Neural progenitor cell (in vitro differentiated cells): ENCODE measurements around the gene TPRX1. TPM values are rescaled to one million over a fixed set of nuclear protein-coding genes. Genes with fewer than 3 reads are reported as not detected.
"Not testable (repeated sequence)": the region's sequence is repeated elsewhere in the genome, so short reads cannot be mapped to it uniquely, and the experiment has no call there.

Experiments
- DNase-seq: peaks from one replicate; pipeline ENCODE4 v3.0.0-alpha.2; 2016; ENCODE audit warnings: low spot score
- H2AFZ ChIP-seq: fragments of 200-600 bp; sonication (generic); replicated peaks from 2 replicates; pipeline ENCODE4 v1.6.1; 2016; ENCODE audit warnings: antibody characterized with exemption
- H3F3A ChIP-seq: fragments of 200-600 bp; sonication (generic); 2 replicates; pipeline ENCODE4 v1.6.1; 2016; ENCODE audit warnings: antibody characterized with exemption, low read depth
- H3K27ac ChIP-seq: fragments of 200-600 bp; sonication (generic); 2 replicates; pipeline ENCODE4 v1.5.1; 2016; ENCODE audit warnings: mild to moderate bottlenecking
- H3K27me3 ChIP-seq: fragments of 200-600 bp; sonication (generic); 2 replicates; pipeline ENCODE4 v1.6.1; 2016; ENCODE audit warnings: mild to moderate bottlenecking, moderate library complexity
- H3K36me3 ChIP-seq: fragments of 200-600 bp; sonication (generic); 2 replicates; pipeline ENCODE4 v1.5.1; 2016
- H3K4me1 ChIP-seq: fragments of 200-600 bp; sonication (generic); 2 replicates; pipeline ENCODE4 v1.6.1; 2016; ENCODE audit warnings: mixed run types
- H3K4me2 ChIP-seq: fragments of 200-600 bp; sonication (generic); 2 replicates; pipeline ENCODE4 v1.6.1; 2016
- H3K4me3 ChIP-seq: fragments of 200-600 bp; sonication (generic); 2 replicates; pipeline ENCODE4 v1.5.1; 2016
- H3K79me2 ChIP-seq: fragments of 200-600 bp; sonication (generic); 2 replicates; pipeline ENCODE4 v1.6.1; 2016; ENCODE audit warnings: low read depth
- H3K9ac ChIP-seq: fragments of 200-600 bp; sonication (generic); 2 replicates; pipeline ENCODE4 v1.6.1; 2016
- H3K9me3 ChIP-seq: fragments of 200-600 bp; sonication (generic); 2 replicates; pipeline ENCODE4 v1.5.1; 2016; ENCODE audit warnings: low read depth
- H4K20me1 ChIP-seq: fragments of 200-600 bp; sonication (generic); 2 replicates; pipeline ENCODE4 v1.6.1; 2016; ENCODE audit warnings: low read depth
- H3K27ac Mint-ChIP-seq: 3 replicates; pipeline ENCODE4 v1.8.0; 2021; ENCODE audit warnings: mixed read lengths
- H3K27me3 Mint-ChIP-seq: 2 replicates; pipeline ENCODE4 v1.8.0; 2022; ENCODE audit warnings: low read depth, mild to moderate bottlenecking, inconsistent platforms, moderate library complexity, mixed read lengths; ENCODE audit not compliant: insufficient read depth
- H3K36me3 Mint-ChIP-seq: 3 replicates; pipeline ENCODE4 v1.8.0; 2021; ENCODE audit warnings: mixed read lengths
- H3K4me1 Mint-ChIP-seq: 3 replicates; pipeline ENCODE4 v1.8.0; 2021; ENCODE audit warnings: mixed read lengths
- H3K4me3 Mint-ChIP-seq: 3 replicates; pipeline ENCODE4 v1.8.0; 2021; ENCODE audit warnings: mild to moderate bottlenecking, moderate library complexity, mixed read lengths
- H3K9me3 Mint-ChIP-seq: 3 replicates; pipeline ENCODE4 v1.8.0; 2020; ENCODE audit warnings: mixed read lengths
- CTCF ChIP-seq: fragments of 200-600 bp; sonication (generic); IDR thresholded peaks from 2 replicates; pipeline ENCODE4 v1.5.1; 2017; ENCODE audit warnings: antibody characterized with exemption, mild to moderate bottlenecking
- EZH2 ChIP-seq: fragments of 200-600 bp; sonication (generic); IDR thresholded peaks from 2 replicates; pipeline ENCODE4 v1.6.1; 2017; ENCODE audit warnings: antibody characterized with exemption, mild to moderate bottlenecking, moderate library complexity
- EZH2phosphoT487 ChIP-seq: fragments of 200-600 bp; sonication (generic); IDR thresholded peaks from 2 replicates; pipeline ENCODE4 v1.6.1; 2017; ENCODE audit warnings: antibody characterized with exemption
- total RNA-seq: library from RNA; depleted of rRNA; stranded (reverse); fragments of >200 nt; gene quantifications from 2 replicates; pipeline ENCODE4 v1.2.3, GENCODE V29; 2015; ENCODE audit warnings: low replicate concordance

TPRX1 gene
- total RNA-seq, 1 donor from 2014 or later, result not detected

- Mint-ChIP-seq H3K4me1 (peaks cover 6% of the 10 kb centered on the region), H3K36me3 (no peaks in the 10 kb centered on the region), H3K27me3 (peaks cover 6% of the 10 kb centered on the region), H3K9me3 (no peaks in the 10 kb centered on the region), H3K4me3 (no peak overlapping the region), H3K27ac (no peak overlapping the region)
- Histone ChIP-seq H3F3A (peaks cover 28% of the 10 kb centered on the region), H3K27me3 (no peaks in the 10 kb centered on the region), H3K4me1 (peaks cover 12% of the 10 kb centered on the region), H3K9me3 (no peaks in the 10 kb centered on the region), H3K27ac (no peak overlapping the region), H3K9ac (no peak overlapping the region), H3K79me2 (no peaks in the 10 kb centered on the region), H2AFZ (peak overlapping the region; percentile 69), H3K4me3 (no peak overlapping the region), H3K4me2 (no peak overlapping the region), H4K20me1 (no peaks in the 10 kb centered on the region), H3K36me3 (no peaks in the 10 kb centered on the region)
- DNase-seq, result peak; percentile 95
- peak; percentile 76 for TF ChIP-seq CTCF
- TF ChIP-seq EZH2phosphoT487, result no peak
- TF ChIP-seq EZH2, result no peak
Observed at GRCh38 chr19:47813304-47813994, 9.1 kb upstream of the TPRX1 start.

DNA sequence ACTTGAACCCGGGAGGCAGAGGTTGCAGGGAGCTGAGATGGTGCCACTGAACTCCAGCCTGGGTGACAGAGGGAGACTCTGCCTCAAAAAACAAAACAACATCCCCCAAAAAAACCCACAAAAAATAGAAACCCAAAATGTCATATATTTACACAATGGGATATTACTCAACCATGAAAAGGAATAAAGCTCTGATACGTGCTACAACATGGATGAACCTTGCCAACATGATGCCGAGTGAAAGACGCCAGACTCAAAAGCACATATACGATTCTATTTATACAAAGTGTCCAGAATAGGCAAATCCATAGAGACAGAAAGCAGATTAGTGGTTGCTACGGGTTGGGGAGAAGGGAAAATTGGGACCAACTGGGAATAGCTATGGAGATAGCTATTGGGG lies 2.1 kb upstream of the TPRX1 start:
- Histone ChIP-seq H3K79me2 (no peaks in the 10 kb centered on the region), H4K20me1 (no peaks in the 10 kb centered on the region), H3K9ac (no peak overlapping the region), H3K4me2 (no peak overlapping the region), H3K36me3 (no peaks in the 10 kb centered on the region), H2AFZ (no peak overlapping the region), H3F3A (peaks cover 11% of the 10 kb centered on the region), H3K27me3 (no peaks in the 10 kb centered on the region), H3K4me1 (no peaks in the 10 kb centered on the region), H3K27ac (no peak overlapping the region), H3K9me3 (no peaks in the 10 kb centered on the region), H3K4me3 (no peak overlapping the region)
- Mint-ChIP-seq H3K27me3 (no peaks in the 10 kb centered on the region), H3K4me3 (no peak overlapping the region), H3K9me3 (peaks cover 2% of the 10 kb centered on the region), H3K36me3 (no peaks in the 10 kb centered on the region), H3K27ac (no peak overlapping the region), H3K4me1 (peaks cover 4% of the 10 kb centered on the region)
- DNase-seq, result no peak
- TF ChIP-seq EZH2phosphoT487, result no peak
- TF ChIP-seq CTCF, result no peak
- TF ChIP-seq EZH2, result no peak

GRCh38 chr19:47805313-47805712 lies 962 bp upstream of the TPRX1 start:
- Histone ChIP-seq H3K4me1 (no peaks in the 10 kb centered on the region), H3K27ac (no peak overlapping the region), H3F3A (peaks cover 11% of the 10 kb centered on the region), H2AFZ (no peak overlapping the region), H3K4me2 (no peak overlapping the region), H3K79me2 (no peaks in the 10 kb centered on the region), H3K27me3 (no peaks in the 10 kb centered on the region), H3K9ac (no peak overlapping the region), H4K20me1 (no peaks in the 10 kb centered on the region), H3K4me3 (no peak overlapping the region), H3K9me3 (peaks cover 5% of the 10 kb centered on the region), H3K36me3 (no peaks in the 10 kb centered on the region)
- no peak overlapping the region for H3K27ac Mint-ChIP-seq
- peaks cover 5% of the 10 kb centered on the region for H3K36me3 Mint-ChIP-seq
- no peaks in the 10 kb centered on the region for H3K27me3 Mint-ChIP-seq
- H3K4me1 Mint-ChIP-seq, result peaks cover 4% of the 10 kb centered on the region
- no peak for DNase-seq
- no peak overlapping the region for H3K4me3 Mint-ChIP-seq
- H3K9me3 Mint-ChIP-seq, result peaks cover 7% of the 10 kb centered on the region
- TF ChIP-seq EZH2 (no peak), EZH2phosphoT487 (no peak), CTCF (no peak)

GRCh38 chr19:47803671-47804070 lies 680 bp downstream of the TPRX1 start:
- DNase-seq, result not testable (repeated sequence)

DNA sequence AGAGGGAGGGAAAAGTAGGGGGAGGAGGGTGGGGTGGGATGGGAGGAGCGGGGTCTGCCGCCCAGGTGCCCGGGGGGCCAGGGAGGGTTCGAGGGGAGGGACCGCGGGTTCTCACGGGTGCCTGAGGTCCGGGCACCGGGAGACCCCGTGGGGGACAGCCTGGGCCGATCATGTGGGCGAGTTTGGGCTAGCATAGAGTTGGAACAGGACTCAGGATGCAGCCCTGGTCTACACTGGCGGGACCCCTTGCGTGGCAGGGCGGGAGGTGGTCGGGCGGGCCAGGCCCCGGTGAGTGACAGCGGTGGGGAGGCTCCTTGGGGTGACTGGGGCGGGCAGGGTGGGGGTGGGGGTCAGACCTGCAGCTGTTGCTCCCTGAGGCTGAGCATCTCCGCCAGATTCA lies 1.2 kb downstream of the TPRX1 start:
- H3K36me3 Mint-ChIP-seq, H3K4me2 ChIP-seq, H3K9me3 ChIP-seq, H3K27me3 ChIP-seq, H3K27ac Mint-ChIP-seq, H3F3A ChIP-seq, H3K4me1 Mint-ChIP-seq, H3K79me2 ChIP-seq, H3K9ac ChIP-seq, H3K4me3 ChIP-seq, H3K27ac ChIP-seq, H3K4me1 ChIP-seq, H4K20me1 ChIP-seq, H3K4me3 Mint-ChIP-seq, H3K36me3 ChIP-seq, H2AFZ ChIP-seq, H3K27me3 Mint-ChIP-seq, DNase-seq: not testable (repeated sequence)
- H3K9me3 Mint-ChIP-seq, result peaks cover 11% of the 10 kb centered on the region

More at GRCh38 chr19:47803671-47804070, 680 bp downstream of the TPRX1 start:
- H3K27me3 ChIP-seq, H3K27ac ChIP-seq, H3K79me2 ChIP-seq, H4K20me1 ChIP-seq, H3K4me1 Mint-ChIP-seq, H3K4me3 ChIP-seq, H3K27ac Mint-ChIP-seq, H3F3A ChIP-seq, H3K4me3 Mint-ChIP-seq, H3K36me3 ChIP-seq, H3K4me1 ChIP-seq, H3K9ac ChIP-seq, H3K9me3 ChIP-seq, H3K36me3 Mint-ChIP-seq, H3K27me3 Mint-ChIP-seq, H2AFZ ChIP-seq, H3K4me2 ChIP-seq: not testable (repeated sequence)
- peaks cover 11% of the 10 kb centered on the region for H3K9me3 Mint-ChIP-seq
